H1 (cell line): ENCODE measurements around the gene TUBGCP6. TPM values are rescaled to one million over a fixed set of nuclear protein-coding genes. Genes with fewer than 3 reads are reported as not detected.

Source experiments
- CTCF ChIA-PET: fragments of 300-600 bp; sonication (Branson Sonifier 250); formaldehyde crosslinking; loops from one replicate; lab custom pipeline; 2021; ENCODE audit not compliant: partially characterized antibody; lab: Charles Lee
- POLR2A ChIA-PET: fragments of 300-600 bp; sonication (Branson Sonifier 250); formaldehyde crosslinking; loops from one replicate; lab custom pipeline; 2021; ENCODE audit warnings: inconsistent platforms; ENCODE audit not compliant: partially characterized antibody; lab: Charles Lee
- DNase-seq, 2 experiments: peaks; one replicate each; pipeline versions ENCODE4 v3.0.0 to v3.0.0-alpha.2; 2010 to 2022; ENCODE audit warnings: low spot score in 2 of 2, low read depth in 1 of 2, mixed read lengths in 1 of 2
- FAIRE-seq: peaks from 2 replicates; lab custom pipeline; 2011; peaks lifted over from hg19 to GRCh38; lab: Jason Lieb, UNC
- H2AFZ ChIP-seq: 2 replicates; pipeline ENCODE4 v1.8.1; 2012; ENCODE audit warnings: low read length, inconsistent platforms
- H2AK5ac ChIP-seq: 2 replicates; pipeline ENCODE4 v1.6.1; 2013; ENCODE audit warnings: low read depth, low read length
- H2BK120ac ChIP-seq: replicated peaks from 2 replicates; pipeline ENCODE3; 2013; ENCODE audit warnings: low read depth, low read length, inconsistent platforms
- H2BK12ac ChIP-seq: 2 replicates; pipeline ENCODE4 v1.6.1; 2013; ENCODE audit warnings: low read depth, low read length
- H2BK15ac ChIP-seq: 2 replicates; pipeline ENCODE4 v1.6.1; 2013; ENCODE audit warnings: low read length
- H2BK20ac ChIP-seq: 2 replicates; pipeline ENCODE4 v1.6.1; 2013; ENCODE audit warnings: low read length
- H2BK5ac ChIP-seq: 2 replicates; pipeline ENCODE4 v1.6.1; 2013; ENCODE audit warnings: low read depth, low read length
- H3K14ac ChIP-seq: 2 replicates; pipeline ENCODE4 v1.6.1; 2013; ENCODE audit warnings: inconsistent platforms; ENCODE audit not compliant: insufficient read length
- H3K18ac ChIP-seq: 2 replicates; pipeline ENCODE4 v1.6.1; 2013; ENCODE audit warnings: low read length; ENCODE audit errors: extremely low read depth
- H3K23ac ChIP-seq: 2 replicates; pipeline ENCODE4 v1.6.1; 2013; ENCODE audit warnings: inconsistent platforms; ENCODE audit not compliant: insufficient read length
- H3K23me2 ChIP-seq: 2 replicates; pipeline ENCODE4 v1.6.1; 2013; ENCODE audit warnings: low read depth, low read length
- H3K27ac ChIP-seq: 2 replicates; pipeline ENCODE4 v1.6.1; 2011; ENCODE audit warnings: low read depth, low read length, inconsistent platforms
- H3K27me3 ChIP-seq, 4 experiments: replicated peaks in 1 of 4; 1 replicate in 1 of 4; 2 replicates in 3 of 4; pipeline versions ENCODE4 v1.6.1 to v1.8.1; 2011 to 2013; ENCODE audit warnings: low read length in 3 of 4, mild to moderate bottlenecking in 3 of 4, inconsistent platforms in 2 of 4, mixed read lengths in 2 of 4, moderate library complexity in 1 of 4; ENCODE audit not compliant: control insufficient read depth in 3 of 4, insufficient read depth in 3 of 4; ENCODE audit errors: extremely low read depth in 1 of 4
- H3K36me3 ChIP-seq, 4 experiments: 2 replicates each; pipeline versions ENCODE4 v1.6.1 to v1.8.1; 2011 to 2013; ENCODE audit warnings: mild to moderate bottlenecking in 4 of 4, low read length in 3 of 4, moderate library complexity in 2 of 4, control low read depth in 1 of 4, inconsistent platforms in 1 of 4; ENCODE audit not compliant: insufficient read depth in 4 of 4, control insufficient read depth in 2 of 4
- H3K4ac ChIP-seq: replicated peaks from 2 replicates; pipeline ENCODE3; 2013; ENCODE audit warnings: low read length, low read depth, mixed read lengths, inconsistent platforms; ENCODE audit not compliant: insufficient read length
- H3K4me1 ChIP-seq, 4 experiments: replicated peaks in 1 of 4; 1 replicate in 1 of 4; 2 replicates in 3 of 4; pipeline versions ENCODE4 v1.6.1 to v1.8.1; 2011 to 2013; ENCODE audit warnings: low read length in 3 of 4, inconsistent platforms in 2 of 4, mixed read lengths in 1 of 4; ENCODE audit not compliant: insufficient read depth in 4 of 4, control insufficient read depth in 3 of 4
- H3K4me2 ChIP-seq, 2 experiments: 2 replicates each; pipeline versions ENCODE4 v1.6.1 to v1.8.1; 2011 to 2013; ENCODE audit warnings: low read depth in 2 of 2, low read length in 2 of 2, control low read depth in 1 of 2, inconsistent platforms in 1 of 2, mild to moderate bottlenecking in 1 of 2; ENCODE audit not compliant: insufficient read depth in 1 of 2
- H3K4me3 ChIP-seq, 4 experiments: fragments of 200-600, 300-600 bp in 1 of 4; sonication (generic), shearing (Covaris generic), sonication (Bioruptor Twin) in 1 of 4; 2 replicates each; pipeline versions ENCODE4 v1.5.1 to v1.8.1; 2011 to 2016; ENCODE audit warnings: low read length in 4 of 4, low read depth in 3 of 4, control low read depth in 2 of 4, inconsistent platforms in 2 of 4, mild to moderate bottlenecking in 2 of 4, mixed read lengths in 1 of 4, moderate library complexity in 1 of 4; ENCODE audit not compliant: insufficient read depth in 2 of 4; ENCODE audit errors: extremely low read depth in 1 of 4
- H3K56ac ChIP-seq: replicated peaks from 2 replicates; pipeline ENCODE3; 2013; ENCODE audit warnings: low read depth, mild to moderate bottlenecking, mixed read lengths, low read length, inconsistent platforms; ENCODE audit not compliant: insufficient read length
- H3K79me1 ChIP-seq: 2 replicates; pipeline ENCODE4 v1.6.1; 2013; ENCODE audit warnings: low read depth, low read length, control low read depth
- H3K79me2 ChIP-seq, 2 experiments: 2 replicates each; pipeline versions ENCODE4 v1.6.1 to v1.8.1; 2012 to 2013; ENCODE audit warnings: low read length in 2 of 2, mild to moderate bottlenecking in 2 of 2, inconsistent platforms in 1 of 2; ENCODE audit not compliant: insufficient read depth in 2 of 2, control insufficient read depth in 1 of 2
- H3K9ac ChIP-seq, 4 experiments: replicated peaks in 1 of 4; 1 replicate in 1 of 4; 2 replicates in 3 of 4; pipeline versions ENCODE4 v1.6.1 to v1.8.1; 2011 to 2013; ENCODE audit warnings: low read depth in 3 of 4, low read length in 3 of 4, control low read depth in 2 of 4, mild to moderate bottlenecking in 2 of 4, moderate library complexity in 2 of 4, inconsistent platforms in 1 of 4; ENCODE audit errors: extremely low read depth in 1 of 4
- H3K9me3 ChIP-seq, 2 experiments: 2 replicates each; pipeline versions ENCODE4 v1.6.1 to v1.8.1; 2012 to 2013; ENCODE audit warnings: mild to moderate bottlenecking in 2 of 2, moderate library complexity in 2 of 2, control low read depth in 1 of 2, inconsistent platforms in 1 of 2, low read depth in 1 of 2, low read length in 1 of 2, mixed read lengths in 1 of 2; ENCODE audit not compliant: insufficient read depth in 2 of 2
- H4K20me1 ChIP-seq, 2 experiments: replicated peaks in 1 of 2; 2 replicates each; pipeline versions ENCODE3 to v1.8.1; 2011 to 2013; ENCODE audit warnings: inconsistent platforms in 2 of 2, low read length in 2 of 2, mild to moderate bottlenecking in 1 of 2; ENCODE audit not compliant: insufficient read depth in 2 of 2, control insufficient read depth in 1 of 2
- H4K5ac ChIP-seq: 2 replicates; pipeline ENCODE4 v1.6.1; 2013; ENCODE audit warnings: low read length, low read depth, mixed read lengths, inconsistent platforms; ENCODE audit not compliant: insufficient read length
- H4K8ac ChIP-seq: 2 replicates; pipeline ENCODE4 v1.8.0; 2013; ENCODE audit warnings: mild to moderate bottlenecking, moderate library complexity, low read length, inconsistent platforms; ENCODE audit not compliant: insufficient read depth; ENCODE audit errors: extremely low read depth
- H4K91ac ChIP-seq: replicated peaks from 2 replicates; pipeline ENCODE3; 2013; ENCODE audit warnings: low read length, mixed read lengths, inconsistent platforms; ENCODE audit not compliant: insufficient read length
- EP300 ChIP-seq, 2 experiments: IDR thresholded peaks; 1 replicate in 1 of 2; 2 replicates in 1 of 2; pipeline ENCODE4 v1.6.1; 2011 to 2012; ENCODE audit warnings: low read depth in 2 of 2, low read length in 2 of 2, mild to moderate bottlenecking in 2 of 2, borderline replicate concordance in 1 of 2, inconsistent platforms in 1 of 2, moderate library complexity in 1 of 2
- FOSL1 ChIP-seq: IDR thresholded peaks from 2 replicates; pipeline ENCODE4 v1.6.1; 2011; ENCODE audit warnings: mild to moderate bottlenecking, low read depth, low read length, moderate library complexity; ENCODE audit not compliant: insufficient read depth
- GTF2F1 ChIP-seq: IDR thresholded peaks from 2 replicates; pipeline ENCODE4 v1.6.1; 2012; ENCODE audit warnings: low read depth, low read length, improper control_type of control experiment, borderline replicate concordance
- KDM4A ChIP-seq: IDR thresholded peaks from one replicate; pipeline ENCODE4 v1.7.1; 2012; ENCODE audit warnings: low read depth, mild to moderate bottlenecking, moderate library complexity, low read length, inconsistent platforms; ENCODE audit not compliant: severe bottlenecking
- RXRA ChIP-seq: IDR thresholded peaks from 2 replicates; pipeline ENCODE4 v1.6.1; 2011; ENCODE audit warnings: low read depth, mild to moderate bottlenecking, low read length, moderate library complexity; ENCODE audit not compliant: insufficient read depth
- WGBS, 2 experiments: shearing (Covaris generic) in 1 of 2; methylation state at CpG; one replicate each; pipeline versions ENCODE4 v1.1.6 to v1.1.7; 2013 to 2015; ENCODE audit warnings: low lambda C conversion rate in 2 of 2, mixed read lengths in 2 of 2, inconsistent platforms in 1 of 2, low coverage in 1 of 2, missing lambda C conversion rate in 1 of 2; ENCODE audit not compliant: insufficient replicate concordance in 2 of 2, insufficient coverage in 1 of 2, insufficient read length in 1 of 2; ENCODE audit errors: extremely low coverage in 1 of 2, missing lambda C conversion rate in 1 of 2; 5-methylcytosine and 5-hydroxymethylcytosine counted together
- polyA plus RNA-seq, 7 experiments: library from polyadenylated mRNA; depleted of rRNA in 3 of 7; stranded (reverse) in 5 of 7; unstranded in 2 of 7; fragments of >200 nt in 5 of 7; fragments of 200-250 nt in 2 of 7; gene quantifications; 1 replicate in 5 of 7; 2 replicates in 1 of 7; 4 replicates in 1 of 7; pipeline versions ENCODE4 v1.2.1 to v1.2.3, GENCODE V29; 2011 to 2013; ENCODE audit warnings: missing spikeins in 2 of 7, mixed read lengths in 2 of 7
- total RNA-seq: library from RNA; stranded (reverse); fragmentation: NEBNext Ultra II Directional; extraction: Animal tissue kit (Norgen Biotek cat#: 25700); gene quantifications from 2 replicates; pipeline ENCODE4 v1.2.1, GENCODE V29; 2021

Gene TUBGCP6
- total and polyA plus RNA-seq, 2 of the 8 experiments (the other 6 are each of a cell fraction or from before 2014, with no cell fraction given): 24.2 to 24.7 TPM

GRCh38 chr22:50269970-50270665 is 25.3 kb upstream of the TUBGCP6 start, which contains the start of gene MAPK11:
Gene MAPK11, minus strand, starts transcription at chr22:50270380. Its CDS starts 88 bp downstream, at chr22:50270292.
- H4K20me1 ChIP-seq: peaks cover 4 to 8% of the 10 kb centered on the region in 2 experiments
- H3K56ac ChIP-seq: no peak within 1 kb of the TSS
- no peaks in the 10 kb centered on the region for H3K79me1 ChIP-seq
- H3K14ac ChIP-seq: no peak within 1 kb of the TSS
- H3K79me2 ChIP-seq: no peaks in the 10 kb centered on the region
- POLR2A ChIA-PET: no interaction called here
- no peak within 1 kb of the TSS for H3K27ac ChIP-seq
- no peak within 1 kb of the TSS for H2BK120ac ChIP-seq
- peaks cover 0 to 10% of the 10 kb centered on the region in 2 experiments; a peak in 1 of 4 replicates for H3K9me3 ChIP-seq
- H4K5ac ChIP-seq: no peak within 1 kb of the TSS
- 6% methylated on average over 25 of the region's 92 CpGs; no CpG with 5 or more reads in 1 of the 2 experiments for WGBS, 2 experiments
- H2BK12ac ChIP-seq: no peak within 1 kb of the TSS
- peak within 1 kb of the TSS; percentile 68 for H4K8ac ChIP-seq
- H3K18ac ChIP-seq: no peak within 1 kb of the TSS
- CTCF ChIA-PET: interaction anchor here (4.7 kb wide), 1 partner anchor 18 kb away, joined by 30 read pairs; the partner anchor contains the start of gene HDAC10
- H2BK20ac ChIP-seq: no peak within 1 kb of the TSS
- no peak for FAIRE-seq
- no peak within 1 kb of the TSS for H2AFZ ChIP-seq
- no peak within 1 kb of the TSS for H4K91ac ChIP-seq
- no peak for TF ChIP-seq FOSL1
- TF ChIP-seq KDM4A: peak; percentile 36
- no peak for TF ChIP-seq RXRA
- no peak for TF ChIP-seq EP300 (IDR thresholded peaks at IDR 0.05; ENCODE audit: borderline replicate concordance in 1 of 2, low read depth in 2 of 2, low read length in 2 of 2)
- no peak for TF ChIP-seq GTF2F1
- TF ChIP-seq, all 59 proteins: peak for 1
- H3K4me2 ChIP-seq: peak within 1 kb of the TSS; percentile 59 to 79
- H3K4me1 ChIP-seq: peaks cover 2 to 14% (median 9%) of the 10 kb centered on the region in 4 experiments; a peak in 6 of 7 replicates
- H2BK15ac ChIP-seq: no peak within 1 kb of the TSS
- H3K27me3 ChIP-seq: peaks cover 24 to 53% (median 41%) of the 10 kb centered on the region in 4 experiments; a peak in 6 of 7 replicates
- no peak within 1 kb of the TSS for H2BK5ac ChIP-seq
- peaks cover 2 to 3% (median 2%) of the 10 kb centered on the region in 4 experiments; a peak in 4 of 8 replicates for H3K36me3 ChIP-seq
- no peak within 1 kb of the TSS for H2AK5ac ChIP-seq
- peaks cover 11% of the 10 kb centered on the region; the same call in 1 of the 2 replicates for H3K23me2 ChIP-seq
- H3K4ac ChIP-seq: no peak within 1 kb of the TSS
- H3K4me3 ChIP-seq: peak within 1 kb of the TSS in 3 of 4 experiments; percentile 19 to 58 (median 36); a peak in 7 of 8 replicates
- no peak for DNase-seq
- H3K23ac ChIP-seq: no peak within 1 kb of the TSS
- H3K9ac ChIP-seq: no peak within 1 kb of the TSS
